OCI-LY7 (cell line): ENCODE data around the gene PSME3IP1. TPM values are rescaled to one million over a fixed set of nuclear protein-coding genes. Genes with fewer than 3 reads are reported as not detected.
A peak's percentile ranks its signal among the peaks of the same experiment; 100 is the strongest.

Experiments
- BruUV-seq: library from RNA; stranded (reverse); fragments of 400-500 nt; replicated peaks from 2 replicates; lab custom pipeline; 2021; lab: Mats Ljungman, UMichigan
- CTCF ChIA-PET: fragments of 300-600 bp; sonication (Branson Sonifier 250); formaldehyde crosslinking; loops from one replicate; lab custom pipeline; 2022; ENCODE audit warnings: antibody characterized with exemption; ENCODE audit not compliant: unreplicated experiment; lab: Charles Lee
- POLR2A ChIA-PET: fragments of 300-600 bp; sonication (Branson Sonifier 250); formaldehyde crosslinking; loops from one replicate; lab custom pipeline; 2022; ENCODE audit warnings: antibody characterized with exemption; lab: Charles Lee
- DNase-seq: peaks from one replicate; pipeline ENCODE4 v3.0.0-alpha.2; 2015; ENCODE audit warnings: low spot score
- H2AFZ ChIP-seq: fragments of 200-600 bp; sonication (generic), shearing (Covaris generic); 2 replicates; pipeline ENCODE4 v1.6.1; 2014; ENCODE audit warnings: mild to moderate bottlenecking, antibody characterized with exemption, low read length, moderate library complexity
- H3K27ac ChIP-seq: fragments of 200-600 bp; sonication (generic); 2 replicates; pipeline ENCODE4 v1.5.1; 2014; ENCODE audit warnings: mixed run types, low read depth, mild to moderate bottlenecking, moderate library complexity, low read length, inconsistent platforms; ENCODE audit not compliant: poor library complexity, severe bottlenecking
- H3K36me3 ChIP-seq: fragments of 200-600 bp; sonication (generic); 2 replicates; pipeline ENCODE4 v1.6.1; 2014; ENCODE audit warnings: mild to moderate bottlenecking, antibody characterized with exemption, low read length, moderate library complexity, mixed read lengths; ENCODE audit not compliant: insufficient read depth
- H3K4me1 ChIP-seq: fragments of 200-600 bp; sonication (generic); 2 replicates; pipeline ENCODE4 v1.5.1; 2014; ENCODE audit warnings: mild to moderate bottlenecking, low read length; ENCODE audit not compliant: insufficient read depth, poor library complexity, severe bottlenecking
- H3K4me2 ChIP-seq: fragments of 200-600 bp; sonication (generic); 2 replicates; pipeline ENCODE4 v1.6.1; 2014; ENCODE audit warnings: mild to moderate bottlenecking, low read length
- H3K4me3 ChIP-seq: fragments of 200-600 bp; sonication (generic); 2 replicates; pipeline ENCODE4 v1.5.1; 2014; ENCODE audit warnings: mild to moderate bottlenecking, low read depth, low read length; ENCODE audit not compliant: poor library complexity, severe bottlenecking
- H3K79me2 ChIP-seq: fragments of 200-600 bp; sonication (generic); 2 replicates; pipeline ENCODE4 v1.6.1; 2016; ENCODE audit warnings: low read depth, mild to moderate bottlenecking, low read length, moderate library complexity, mixed read lengths; ENCODE audit not compliant: insufficient read depth
- H3K9me2 ChIP-seq: fragments of 200-600 bp; sonication (generic); 2 replicates; pipeline ENCODE4 v1.6.1; 2016; ENCODE audit warnings: mild to moderate bottlenecking, low read length, mixed read lengths; ENCODE audit not compliant: insufficient read depth
- H3K9me3 ChIP-seq: fragments of 200-600 bp; sonication (generic); 2 replicates; pipeline ENCODE4 v1.6.1; 2014; ENCODE audit warnings: mild to moderate bottlenecking, mixed run types, low read length, mixed read lengths
- H4K20me1 ChIP-seq: fragments of 200-600 bp; sonication (generic); 2 replicates; pipeline ENCODE4 v1.6.1; 2014; ENCODE audit warnings: mild to moderate bottlenecking, antibody characterized with exemption, low read length, moderate library complexity, mixed read lengths; ENCODE audit not compliant: insufficient read depth
- EZH2phosphoT487 ChIP-seq: fragments of 200-600 bp; sonication (generic); IDR thresholded peaks from 2 replicates; pipeline ENCODE4 v1.6.1; 2018; ENCODE audit warnings: low read depth, borderline replicate concordance, mild to moderate bottlenecking, mixed run types, antibody characterized with exemption, low read length, moderate library complexity, mixed read lengths
- intact Hi-C: fragments of 100-400 bp; cut with micrococcal nuclease; formaldehyde crosslinking; loops from one replicate; pipeline ENCODE4 v1.10.0; 2022; ENCODE audit not compliant: unreplicated experiment
- total RNA-seq, 2 experiments: library from RNA; depleted of rRNA in 1 of 2; stranded (reverse); fragments of >200 nt in 1 of 2; shearing (Covaris generic) in 1 of 2; gene quantifications; 2 replicates each; pipeline ENCODE4 v1.2.3, GENCODE V29; 2014 to 2022
- TF ChIP-seq, protein P1 (sequence below): fragments of 200-600 bp; sonication (generic); conservative IDR thresholded peaks from 2 replicates; pipeline ENCODE4 v1.5.1; 2014; ENCODE audit warnings: mild to moderate bottlenecking, antibody characterized with exemption, low read length, moderate library complexity, mixed read lengths

The PSME3IP1 gene
- total RNA-seq, 2 experiments from 2014 or later = 89.5 to 152 TPM

DNA sequence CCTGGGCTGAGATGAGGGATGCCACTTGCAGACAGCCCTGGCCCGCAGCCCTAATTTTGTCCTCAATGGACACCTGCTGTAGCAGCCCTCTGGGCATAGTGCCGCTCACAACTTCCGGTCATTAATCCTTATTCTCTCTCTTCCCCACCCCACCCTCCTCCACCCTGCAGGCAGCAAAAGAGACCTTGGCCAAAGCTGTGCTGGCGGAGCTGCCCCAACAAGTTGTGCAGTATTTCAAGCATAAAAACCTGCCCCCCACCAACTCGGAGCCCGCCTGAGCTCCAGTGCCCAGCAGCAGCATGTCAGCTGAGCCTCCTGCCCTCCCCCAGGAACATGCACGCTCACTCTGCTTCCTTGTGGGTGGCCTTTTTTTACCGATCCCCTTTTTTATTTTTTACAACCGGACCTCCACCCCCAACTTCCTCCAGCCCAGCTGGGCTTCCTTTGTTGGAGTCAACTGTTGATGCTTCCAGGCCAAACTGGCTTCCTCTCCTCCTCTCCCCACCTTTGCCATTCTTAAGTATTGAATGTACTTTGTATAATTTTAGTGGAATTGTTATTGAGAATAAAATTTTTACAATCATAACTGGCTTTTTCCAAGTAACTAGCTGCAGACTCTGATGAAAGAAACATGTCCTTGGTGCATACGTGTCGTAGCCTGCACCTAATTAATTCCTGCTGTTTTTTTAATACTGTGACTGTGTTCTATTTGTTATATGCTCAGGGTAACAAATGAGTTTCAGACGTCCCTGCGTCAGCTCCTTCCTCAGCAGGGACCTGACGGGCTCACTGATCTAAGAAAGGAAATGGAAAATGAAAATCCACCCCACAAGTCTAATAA, 38.2 kb downstream of the PSME3IP1 start:
- Histone ChIP-seq H3K79me2 (no peaks in the 10 kb centered on the region), H3K9me3 (no peaks in the 10 kb centered on the region), H3K27ac (peak overlapping the region; percentile 72), H3K4me2 (peak overlapping the region; percentile 61), H3K9me2 (no peaks in the 10 kb centered on the region), H4K20me1 (no peaks in the 10 kb centered on the region), H2AFZ (peak overlapping the region; percentile 14; the same call in 1 of the 2 replicates), H3K4me1 (peaks cover 47% of the 10 kb centered on the region), H3K36me3 (peaks cover 12% of the 10 kb centered on the region), H3K4me3 (peak overlapping the region; percentile 34)
- DNase-seq = peak; percentile 70
- TF ChIP-seq, protein P1, sequence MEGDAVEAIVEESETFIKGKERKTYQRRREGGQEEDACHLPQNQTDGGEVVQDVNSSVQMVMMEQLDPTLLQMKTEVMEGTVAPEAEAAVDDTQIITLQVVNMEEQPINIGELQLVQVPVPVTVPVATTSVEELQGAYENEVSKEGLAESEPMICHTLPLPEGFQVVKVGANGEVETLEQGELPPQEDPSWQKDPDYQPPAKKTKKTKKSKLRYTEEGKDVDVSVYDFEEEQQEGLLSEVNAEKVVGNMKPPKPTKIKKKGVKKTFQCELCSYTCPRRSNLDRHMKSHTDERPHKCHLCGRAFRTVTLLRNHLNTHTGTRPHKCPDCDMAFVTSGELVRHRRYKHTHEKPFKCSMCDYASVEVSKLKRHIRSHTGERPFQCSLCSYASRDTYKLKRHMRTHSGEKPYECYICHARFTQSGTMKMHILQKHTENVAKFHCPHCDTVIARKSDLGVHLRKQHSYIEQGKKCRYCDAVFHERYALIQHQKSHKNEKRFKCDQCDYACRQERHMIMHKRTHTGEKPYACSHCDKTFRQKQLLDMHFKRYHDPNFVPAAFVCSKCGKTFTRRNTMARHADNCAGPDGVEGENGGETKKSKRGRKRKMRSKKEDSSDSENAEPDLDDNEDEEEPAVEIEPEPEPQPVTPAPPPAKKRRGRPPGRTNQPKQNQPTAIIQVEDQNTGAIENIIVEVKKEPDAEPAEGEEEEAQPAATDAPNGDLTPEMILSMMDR = no peak
- no peak for TF ChIP-seq EZH2phosphoT487
- ChIA-PET CTCF (no interaction called here), POLR2A (no interaction called here)
- BruUV-seq = no TSS peak
- intact Hi-C loops = no loop called here

DNA sequence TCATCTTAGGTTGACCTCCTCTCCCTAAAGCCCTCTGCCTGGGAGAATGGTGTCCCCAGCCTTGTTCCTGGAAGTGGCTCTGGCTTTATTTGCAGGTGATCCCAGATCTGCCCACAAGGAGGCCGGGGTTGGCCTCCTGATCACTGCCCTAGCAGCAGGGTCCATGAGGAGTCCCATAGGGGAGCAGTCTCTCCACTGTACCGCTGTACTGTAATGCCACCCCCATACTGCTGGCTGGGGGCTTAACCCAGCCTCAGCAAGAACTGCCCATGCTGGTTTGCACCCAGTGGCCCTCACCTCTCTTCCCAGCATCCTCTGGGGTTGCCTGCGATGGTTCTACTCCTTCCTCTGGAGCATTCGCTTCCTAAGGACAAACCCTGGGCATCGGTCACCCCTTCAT, 39.1 kb downstream of the PSME3IP1 start:
- CTCF ChIA-PET = no interaction called here
- H3K4me1 ChIP-seq = peaks cover 56% of the 10 kb centered on the region
- peak overlapping the region; percentile 34 for H3K4me3 ChIP-seq
- H3K4me2 ChIP-seq = peak overlapping the region; percentile 61
- H3K27ac ChIP-seq = peak overlapping the region; percentile 72
- H3K36me3 ChIP-seq = peaks cover 4% of the 10 kb centered on the region; the same call in 1 of the 2 replicates
- intact Hi-C loops = no loop called here
- H3K9me2 ChIP-seq = no peaks in the 10 kb centered on the region
- BruUV-seq = no TSS peak
- H2AFZ ChIP-seq = no peak overlapping the region
- POLR2A ChIA-PET = no interaction called here
- no peaks in the 10 kb centered on the region for H4K20me1 ChIP-seq
- TF ChIP-seq, protein P1 = peak; percentile 45
- TF ChIP-seq EZH2phosphoT487 = no peak
- no peaks in the 10 kb centered on the region for H3K79me2 ChIP-seq
- H3K9me3 ChIP-seq = no peaks in the 10 kb centered on the region
- no peak for DNase-seq
